Activated naive CD8-positive, alpha-beta T cell treated with anti-CD3 and anti-CD28 coated beads for 36 hours (primary cell): ENCODE measurements around the gene LRRC32. TPM values are rescaled to one million over a fixed set of nuclear protein-coding genes. Genes with fewer than 3 reads are reported as not detected.
"Not testable (repeated sequence)": the region's sequence is repeated elsewhere in the genome, so short reads cannot be mapped to it uniquely, and the experiment has no call there.

Experiments used
- DNase-seq: peaks from one replicate; pipeline ENCODE4 v3.0.0; 2021
- H3K27ac Mint-ChIP-seq: one replicate; pipeline ENCODE4 v1.8.0; 2022; ENCODE audit warnings: mild to moderate bottlenecking, moderate library complexity, mixed read lengths
- H3K27me3 Mint-ChIP-seq: one replicate; pipeline ENCODE4 v1.8.0; 2022; ENCODE audit warnings: mild to moderate bottlenecking, mixed read lengths
- H3K36me3 Mint-ChIP-seq: one replicate; pipeline ENCODE4 v1.8.0; 2021; ENCODE audit warnings: mild to moderate bottlenecking, mixed read lengths
- H3K4me1 Mint-ChIP-seq: one replicate; pipeline ENCODE4 v1.8.0; 2021; ENCODE audit warnings: mixed read lengths
- H3K4me3 Mint-ChIP-seq: one replicate; pipeline ENCODE4 v1.8.0; 2022; ENCODE audit warnings: mild to moderate bottlenecking, moderate library complexity, mixed read lengths
- H3K9me3 Mint-ChIP-seq: one replicate; pipeline ENCODE4 v1.8.0; 2022; ENCODE audit warnings: mixed read lengths
- total RNA-seq, 2 experiments: library from RNA; stranded (reverse); gene quantifications; one replicate each; pipeline ENCODE4 v1.2.3, GENCODE V29; 2021

The LRRC32 gene
- total RNA-seq, 2 experiments from 2014 or later, result 11.5 to 12.1 TPM

GRCh38 chr11:76617553-76618265 lies 52.8 kb downstream of the LRRC32 start:
- no peak for DNase-seq
- Mint-ChIP-seq H3K4me1 (no peaks in the 10 kb centered on the region), H3K27ac (no peak overlapping the region), H3K27me3 (peaks cover 4% of the 10 kb centered on the region), H3K4me3 (no peak overlapping the region), H3K36me3 (no peaks in the 10 kb centered on the region), H3K9me3 (peaks cover 5% of the 10 kb centered on the region)

GRCh38 chr11:76616676-76617552 lies 53.6 kb downstream of the LRRC32 start:
- Mint-ChIP-seq H3K4me3 (no peak overlapping the region), H3K36me3 (no peaks in the 10 kb centered on the region), H3K27ac (no peak overlapping the region), H3K9me3 (peaks cover 5% of the 10 kb centered on the region), H3K4me1 (no peaks in the 10 kb centered on the region), H3K27me3 (peaks cover 4% of the 10 kb centered on the region)
- no peak for DNase-seq

- Mint-ChIP-seq H3K36me3 (no peaks in the 10 kb centered on the region), H3K4me3 (no peak overlapping the region), H3K9me3 (peaks cover 5% of the 10 kb centered on the region), H3K27me3 (peaks cover 4% of the 10 kb centered on the region), H3K27ac (no peak overlapping the region), H3K4me1 (peaks cover 4% of the 10 kb centered on the region)
- DNase-seq, result no peak
Observed at GRCh38 chr11:76615950-76616349, 54.6 kb downstream of the LRRC32 start.

GRCh38 chr11:76614471-76615179 lies 55.9 kb downstream of the LRRC32 start:
- Mint-ChIP-seq H3K9me3 (peaks cover 5% of the 10 kb centered on the region), H3K27me3 (peaks cover 4% of the 10 kb centered on the region), H3K36me3 (no peaks in the 10 kb centered on the region), H3K4me3 (no peak overlapping the region), H3K4me1 (peaks cover 5% of the 10 kb centered on the region), H3K27ac (no peak overlapping the region)
- DNase-seq, result no peak

- no peak overlapping the region for H3K27ac Mint-ChIP-seq
- H3K36me3 Mint-ChIP-seq, result no peaks in the 10 kb centered on the region
- DNase-seq, result no peak
- H3K4me1 Mint-ChIP-seq, result peaks cover 5% of the 10 kb centered on the region
- no peak overlapping the region for H3K4me3 Mint-ChIP-seq
- H3K9me3 Mint-ChIP-seq, result peaks cover 5% of the 10 kb centered on the region
- peaks cover 4% of the 10 kb centered on the region for H3K27me3 Mint-ChIP-seq
Observed at GRCh38 chr11:76613901-76614300, 56.6 kb downstream of the LRRC32 start.

- Mint-ChIP-seq H3K36me3 (no peaks in the 10 kb centered on the region), H3K27ac (no peak overlapping the region), H3K9me3 (no peaks in the 10 kb centered on the region), H3K27me3 (peaks cover 4% of the 10 kb centered on the region), H3K4me3 (no peak overlapping the region), H3K4me1 (peaks cover 5% of the 10 kb centered on the region)
- no peak for DNase-seq
Observed at GRCh38 chr11:76612226-76612625, 58.3 kb downstream of the LRRC32 start.

GRCh38 chr11:76610871-76611475 lies 59.6 kb downstream of the LRRC32 start:
- no peaks in the 10 kb centered on the region for H3K36me3 Mint-ChIP-seq
- H3K9me3 Mint-ChIP-seq, result no peaks in the 10 kb centered on the region
- no peak overlapping the region for H3K27ac Mint-ChIP-seq
- H3K27me3 Mint-ChIP-seq, result no peaks in the 10 kb centered on the region
- H3K4me3 Mint-ChIP-seq, result no peak overlapping the region
- no peak for DNase-seq
- H3K4me1 Mint-ChIP-seq, result peaks cover 5% of the 10 kb centered on the region

- no peak for DNase-seq
- no peak overlapping the region for H3K4me3 Mint-ChIP-seq
- H3K4me1 Mint-ChIP-seq, result peaks cover 5% of the 10 kb centered on the region
- no peaks in the 10 kb centered on the region for H3K36me3 Mint-ChIP-seq
- no peak overlapping the region for H3K27ac Mint-ChIP-seq
- H3K9me3 Mint-ChIP-seq, result no peaks in the 10 kb centered on the region
- H3K27me3 Mint-ChIP-seq, result no peaks in the 10 kb centered on the region
Observed at GRCh38 chr11:76610371-76610770, 60.2 kb downstream of the LRRC32 start.

GRCh38 chr11:76609736-76610370 lies 60.7 kb downstream of the LRRC32 start:
- DNase-seq, result no peak
- Mint-ChIP-seq H3K4me1 (peaks cover 5% of the 10 kb centered on the region), H3K27me3 (no peaks in the 10 kb centered on the region)

GRCh38 chr11:76608879-76609460 lies 61.6 kb downstream of the LRRC32 start:
- not testable (repeated sequence) for H3K27me3 Mint-ChIP-seq, H3K27ac Mint-ChIP-seq, DNase-seq, H3K9me3 Mint-ChIP-seq, H3K4me3 Mint-ChIP-seq, H3K4me1 Mint-ChIP-seq, H3K36me3 Mint-ChIP-seq

More at GRCh38 chr11:76609736-76610370, 60.7 kb downstream of the LRRC32 start:
- no peaks in the 10 kb centered on the region for H3K36me3 Mint-ChIP-seq
- no peak overlapping the region for H3K27ac Mint-ChIP-seq
- H3K9me3 Mint-ChIP-seq, result no peaks in the 10 kb centered on the region
- H3K4me3 Mint-ChIP-seq, result no peak overlapping the region

- not testable (repeated sequence) for H3K27me3 Mint-ChIP-seq, H3K36me3 Mint-ChIP-seq, H3K9me3 Mint-ChIP-seq, DNase-seq, H3K27ac Mint-ChIP-seq, H3K4me1 Mint-ChIP-seq, H3K4me3 Mint-ChIP-seq
Observed at GRCh38 chr11:76608228-76608627, 62.3 kb downstream of the LRRC32 start.
